ENCODE measurements around the gene NELL1.

GRCh38 chr11:20661445-20661844 is 7.9 kb upstream of the NELL1 start:
- TF ChIP-seq CTCF (IDR thresholded peaks at IDR 0.05; ENCODE audit: poor library complexity): no peak
- no peak for TF ChIP-seq EZH2phosphoT487 (IDR thresholded peaks at IDR 0.05; ENCODE audit: low read depth, severe bottlenecking, unreplicated experiment)

Measured in hepatocyte (in vitro differentiated cells).